ENCODE measurements around the gene RHBDL3. TPM values are rescaled to one million over a fixed set of nuclear protein-coding genes. Genes with fewer than 3 reads are reported as not detected.

Gene RHBDL3
- total and polyA plus RNA-seq, 2 of the 8 experiments (the other 6 are each of a cell fraction or from before 2014, with no cell fraction given) = 9.6 to 12.2 TPM

- TF ChIP-seq EZH2 (IDR thresholded peaks at IDR 0.05; ENCODE audit: low read depth, low read length, severe bottlenecking) (no peak), BACH1 (IDR thresholded peaks at IDR 0.05; ENCODE audit: low read length) (no peak), KDM5A (IDR thresholded peaks at IDR 0.05; ENCODE audit: low read length) (no peak), GTF2F1 (IDR thresholded peaks at IDR 0.05; ENCODE audit: borderline replicate concordance, low read depth, low read length) (no peak)
Measured at GRCh38 chr17:32289471-32290070, 23.9 kb downstream of the RHBDL3 start (continued).
